IMR-90 (cell line): Measurements from ENCODE around the gene CLDN10. TPM values are rescaled to one million over a fixed set of nuclear protein-coding genes. Genes with fewer than 3 reads are reported as not detected.

ENCODE experiments used
- ATAC-seq: fragments of 200-7000 bp; cut with Tn5 transposase; 2 replicates; pipeline ENCODE4 v1.9.1; 2020; ENCODE audit warnings: low read depth, mild to moderate bottlenecking, moderate library complexity
- BruUV-seq: library from RNA; stranded (reverse); fragments of 400-500 nt; replicated peaks from 2 replicates; lab custom pipeline; 2021; lab: Mats Ljungman, UMichigan
- CTCF ChIA-PET: fragments of 300-600 bp; formaldehyde crosslinking; extraction: SDS; loops from one replicate; lab custom pipeline; 2021; ENCODE audit warnings: antibody characterized with exemption; lab: Yijun Ruan, JAX
- POLR2A ChIA-PET: fragments of 300-600 bp; sonication (Branson Sonifier 250); formaldehyde crosslinking; loops from one replicate; lab custom pipeline; 2022; ENCODE audit warnings: antibody characterized with exemption; ENCODE audit not compliant: unreplicated experiment; lab: Charles Lee
- DNase-seq: peaks from one replicate; pipeline ENCODE4 v3.0.0; 2013
- H2AFZ ChIP-seq: replicated peaks from 2 replicates; pipeline ENCODE3; 2013; ENCODE audit warnings: low read length, mild to moderate bottlenecking; ENCODE audit not compliant: poor library complexity
- H2AK5ac ChIP-seq: 2 replicates; pipeline ENCODE4 v1.6.1; 2013; ENCODE audit warnings: low read depth, low read length, inconsistent platforms
- H2AK9ac ChIP-seq: replicated peaks from 2 replicates; pipeline ENCODE3; 2013; ENCODE audit warnings: mild to moderate bottlenecking, low read depth, low read length, moderate library complexity; ENCODE audit not compliant: poor library complexity
- H2BK120ac ChIP-seq: 2 replicates; pipeline ENCODE4 v1.6.1; 2013; ENCODE audit warnings: low read depth, low read length, inconsistent platforms
- H2BK15ac ChIP-seq: 3 replicates; pipeline ENCODE4 v1.6.1; 2013; ENCODE audit warnings: low read depth, low read length, inconsistent platforms
- H2BK20ac ChIP-seq: 2 replicates; pipeline ENCODE4 v1.6.1; 2013; ENCODE audit warnings: low read depth, mild to moderate bottlenecking, inconsistent platforms, low read length, moderate library complexity
- H2BK5ac ChIP-seq: 2 replicates; pipeline ENCODE4 v1.6.1; 2013; ENCODE audit warnings: mild to moderate bottlenecking, low read depth, low read length, inconsistent platforms; ENCODE audit not compliant: poor library complexity, severe bottlenecking
- H3K14ac ChIP-seq: replicated peaks from 2 replicates; pipeline ENCODE4 v1.6.1; 2013; ENCODE audit warnings: low read depth, low read length, inconsistent platforms
- H3K18ac ChIP-seq: 2 replicates; pipeline ENCODE4 v1.6.1; 2013; ENCODE audit warnings: low read depth, low read length, control low read depth
- H3K23ac ChIP-seq: 2 replicates; pipeline ENCODE4 v1.6.1; 2013; ENCODE audit warnings: low read depth, low read length, inconsistent platforms
- H3K27ac ChIP-seq: 2 replicates; pipeline ENCODE4 v1.5.1; 2013; ENCODE audit warnings: mild to moderate bottlenecking, control low read depth, low read length; ENCODE audit not compliant: insufficient read depth
- H3K27me3 ChIP-seq: 2 replicates; pipeline ENCODE4 v1.6.1; 2013; ENCODE audit warnings: low read length; ENCODE audit not compliant: control insufficient read depth, insufficient read depth
- H3K36me3 ChIP-seq: 2 replicates; pipeline ENCODE4 v1.6.1; 2013; ENCODE audit warnings: low read length, mixed read lengths; ENCODE audit not compliant: control insufficient read depth, insufficient read depth
- H3K4ac ChIP-seq: 2 replicates; pipeline ENCODE4 v1.6.1; 2013; ENCODE audit warnings: low read depth, low read length, inconsistent platforms
- H3K4me1 ChIP-seq: 2 replicates; pipeline ENCODE4 v1.6.1; 2013; ENCODE audit warnings: low read length, mixed read lengths; ENCODE audit not compliant: control insufficient read depth, insufficient read depth
- H3K4me2 ChIP-seq: 2 replicates; pipeline ENCODE4 v1.6.1; 2013; ENCODE audit warnings: low read depth, mild to moderate bottlenecking, control low read depth, low read length, moderate library complexity
- H3K4me3 ChIP-seq: 2 replicates; pipeline ENCODE4 v1.5.1; 2013; ENCODE audit warnings: low read depth, mild to moderate bottlenecking, control low read depth, low read length, moderate library complexity; ENCODE audit not compliant: insufficient read depth
- H3K56ac ChIP-seq: 2 replicates; pipeline ENCODE4 v1.6.1; 2013; ENCODE audit warnings: low read length, inconsistent platforms; ENCODE audit not compliant: insufficient read depth; ENCODE audit errors: extremely low read depth
- H3K79me1 ChIP-seq, 2 experiments: 2 replicates each; pipeline ENCODE4 v1.6.1; 2013; ENCODE audit warnings: low read length in 2 of 2, inconsistent platforms in 1 of 2, low read depth in 1 of 2
- H3K9ac ChIP-seq: 2 replicates; pipeline ENCODE4 v1.6.1; 2013; ENCODE audit warnings: low read depth, low read length, control low read depth
- H3K9me1 ChIP-seq: 2 replicates; pipeline ENCODE4 v1.6.1; 2013; ENCODE audit warnings: low read length, inconsistent platforms; ENCODE audit not compliant: insufficient read depth
- H3K9me3 ChIP-seq: 2 replicates; pipeline ENCODE4 v1.6.1; 2013; ENCODE audit warnings: low read length; ENCODE audit not compliant: control insufficient read depth, insufficient read depth
- H4K20me1 ChIP-seq: 2 replicates; pipeline ENCODE4 v1.6.1; 2013; ENCODE audit warnings: low read length, inconsistent platforms; ENCODE audit not compliant: insufficient read depth
- H4K5ac ChIP-seq: 2 replicates; pipeline ENCODE4 v1.6.1; 2013; ENCODE audit warnings: mild to moderate bottlenecking, low read depth, low read length, control low read depth
- H4K8ac ChIP-seq, 2 experiments: 2 replicates each; pipeline ENCODE4 v1.6.1; 2013; ENCODE audit warnings: low read depth in 2 of 2, low read length in 2 of 2, control low read depth in 1 of 2, inconsistent platforms in 1 of 2
- H4K91ac ChIP-seq: 2 replicates; pipeline ENCODE4 v1.6.1; 2013; ENCODE audit warnings: low read depth, low read length, inconsistent platforms; ENCODE audit not compliant: insufficient read depth
- CEBPB ChIP-seq: IDR thresholded peaks from 2 replicates; pipeline ENCODE4 v1.6.1; 2012; ENCODE audit warnings: low read depth, low read length, improper control_type of control experiment
- CHD1 ChIP-seq: IDR thresholded peaks from 2 replicates; pipeline ENCODE4 v1.6.1; 2012; ENCODE audit warnings: low read depth, low read length, improper control_type of control experiment
- ELK1 ChIP-seq: fragments of 150-350 bp; IDR thresholded peaks from 2 replicates; pipeline ENCODE4 v1.6.1; 2016; ENCODE audit warnings: low read depth, mild to moderate bottlenecking, low read length, moderate library complexity, borderline replicate concordance
- FOS ChIP-seq: fragments of 150-350 bp; IDR thresholded peaks from 2 replicates; pipeline ENCODE4 v1.6.1; 2016; ENCODE audit warnings: low read depth, low read length
- MAFK ChIP-seq: IDR thresholded peaks from 2 replicates; pipeline ENCODE4 v1.6.1; 2012; ENCODE audit warnings: low read depth, low read length, improper control_type of control experiment
- MAZ ChIP-seq: IDR thresholded peaks from 2 replicates; pipeline ENCODE4 v1.6.1; 2012; ENCODE audit warnings: low read depth, mild to moderate bottlenecking, low read length, improper control_type of control experiment, moderate library complexity, borderline replicate concordance
- NFE2L2 ChIP-seq: fragments of 150-350 bp; IDR thresholded peaks from 2 replicates; pipeline ENCODE4 v1.6.1; 2016; ENCODE audit warnings: low read depth, mild to moderate bottlenecking, low read length
- RFX5 ChIP-seq: IDR thresholded peaks from 2 replicates; pipeline ENCODE4 v1.8.0; 2012; ENCODE audit warnings: low read depth, mild to moderate bottlenecking, low read length, moderate library complexity
- USF2 ChIP-seq: fragments of 150-350 bp; IDR thresholded peaks from 2 replicates; pipeline ENCODE4 v1.6.1; 2017; ENCODE audit warnings: mild to moderate bottlenecking, antibody characterized with exemption, low read length, low read depth
- WGBS, 2 experiments: methylation state at CpG; one replicate each; pipeline versions ENCODE4 v1.1.5 to v1.1.7; 2013; ENCODE audit warnings: missing lambda C conversion rate in 2 of 2; ENCODE audit not compliant: insufficient read length in 1 of 2; ENCODE audit errors: extremely low coverage in 2 of 2; 5-methylcytosine and 5-hydroxymethylcytosine counted together
- dilution Hi-C: fragments of 300-500 bp; cut with HindIII; formaldehyde crosslinking; loops from one replicate; pipeline ENCODE4 v1.14.3; 2018; ENCODE audit warnings: low sequenced_read_pairs; ENCODE audit not compliant: unreplicated experiment
- in situ Hi-C: fragments of 300-500 bp; cut with MboI; formaldehyde crosslinking; loops from 3 replicates; pipeline ENCODE4 v1.14.3; 2019; ENCODE audit warnings: low sequenced_read_pairs, inconsistent platforms, mixed read lengths
- intact Hi-C: fragments of 100-400 bp; cut with micrococcal nuclease; formaldehyde crosslinking; loops from 2 replicates; pipeline ENCODE4 v1.10.0; 2022
- polyA plus RNA-seq, 3 experiments: library from polyadenylated mRNA; depleted of rRNA; stranded (reverse); fragments of >200 nt; gene quantifications; 2 replicates each; pipeline ENCODE4 v1.2.3, GENCODE V29; 2012; ENCODE audit warnings: low replicate concordance in 1 of 3
- total RNA-seq: library from RNA; depleted of rRNA; stranded (reverse); fragments of >200 nt; gene quantifications from 2 replicates; pipeline ENCODE4 v1.2.3, GENCODE V29; 2012

Gene CLDN10
- total and polyA plus RNA-seq, 2 of the 4 experiments (the other 2 are of a cell fraction), result not detected

GRCh38 chr13:95603887-95604555 lies 51.5 kb downstream of the CLDN10 start:
- peaks cover 6% of the 10 kb centered on the region for H4K20me1 ChIP-seq
- BruUV-seq, result no TSS peak
- no peak overlapping the region for H4K5ac ChIP-seq
- peaks cover 0 to 5% of the 10 kb centered on the region in 2 experiments; a peak in 1 of 4 replicates for H3K79me1 ChIP-seq
- no peak overlapping the region for H2BK5ac ChIP-seq
- TF ChIP-seq FOS (no peak), RFX5 (no peak), NFE2L2 (no peak), ELK1 (no peak), CEBPB (peak; percentile 95), MAZ (no peak), CHD1 (no peak), MAFK (no peak), USF2 (no peak)
- 68% methylated on average over 5 of the region's 12 CpGs; no CpG with 5 or more reads in 1 of the 2 experiments for WGBS, 2 experiments
- H3K9me1 ChIP-seq, result peaks cover 16% of the 10 kb centered on the region
- H3K4me1 ChIP-seq, result peaks cover 2% of the 10 kb centered on the region; the same call in 1 of the 2 replicates
- no peak overlapping the region for H3K4me3 ChIP-seq
- H3K14ac ChIP-seq, result no peak overlapping the region
- H4K91ac ChIP-seq, result no peak overlapping the region
- no peak overlapping the region for H3K27ac ChIP-seq
- dilution Hi-C loops, result no loop called here
- ATAC-seq (peak; percentile 17; the same call in 1 of the 2 replicates), DNase-seq (no peak)
- H3K56ac ChIP-seq, result no peak overlapping the region
- no peaks in the 10 kb centered on the region for H3K9me3 ChIP-seq
- H3K36me3 ChIP-seq, result peaks cover 38% of the 10 kb centered on the region
- in situ Hi-C loops, result no loop called here
- no peak overlapping the region for H3K4ac ChIP-seq
- CTCF ChIA-PET, result no interaction called here
- no peaks in the 10 kb centered on the region for H3K27me3 ChIP-seq
- POLR2A ChIA-PET, result interaction anchor here (0.6 kb wide), 1 partner anchor 21 kb away, joined by 3 read pairs; no protein-coding TSS in a partner anchor
- H3K4me2 ChIP-seq, result no peak overlapping the region
- H2AFZ ChIP-seq, result no peak overlapping the region
- H3K18ac ChIP-seq, result no peak overlapping the region
- intact Hi-C loops, result no loop called here
- H3K23ac ChIP-seq, result no peak overlapping the region
- no peak overlapping the region for H2AK5ac ChIP-seq
- no peak overlapping the region for H4K8ac ChIP-seq
- no peak overlapping the region for H3K9ac ChIP-seq
- H2BK20ac ChIP-seq, result no peak overlapping the region
- H2BK120ac ChIP-seq, result no peak overlapping the region
- no peak overlapping the region for H2BK15ac ChIP-seq
- no peak overlapping the region for H2AK9ac ChIP-seq
